GM19455 (cell line): ENCODE data around the gene NUP210L.

ENCODE experiments used
- ATAC-seq: cut with Tn5 transposase; IDR thresholded peaks from one replicate; pipeline ENCODE4 v1.9.1; 2021; ENCODE audit not compliant: unreplicated experiment

NUP210L gene

GRCh38 chr1:154154534-154155191 is at the start of gene NUP210L:
Gene NUP210L (minus strand): TSS chr1:154155073.
- no peak for ATAC-seq

DNA sequence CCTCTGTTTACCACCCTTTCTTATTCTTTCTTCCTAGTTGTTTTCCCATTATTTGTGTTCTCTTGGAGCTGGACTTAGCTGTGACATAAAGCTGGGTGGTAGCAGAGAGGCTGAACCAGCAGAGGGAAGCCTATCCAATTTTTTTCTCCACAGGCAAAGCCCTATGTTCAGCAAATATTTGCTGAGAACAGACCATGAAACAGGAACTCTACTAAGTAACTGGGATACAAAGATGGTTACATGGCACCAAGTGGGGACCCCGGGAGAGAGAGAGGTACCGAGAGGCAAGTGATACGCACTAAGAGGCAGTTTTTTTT is 44.6 kb upstream of the NUP210L start:
- no peak for ATAC-seq

GRCh38 chr1:154198756-154199562 is 44.1 kb upstream of the NUP210L start:
- ATAC-seq = no peak

- ATAC-seq = no peak
Measured at GRCh38 chr1:154193821-154194220, 38.9 kb upstream of the NUP210L start.

DNA sequence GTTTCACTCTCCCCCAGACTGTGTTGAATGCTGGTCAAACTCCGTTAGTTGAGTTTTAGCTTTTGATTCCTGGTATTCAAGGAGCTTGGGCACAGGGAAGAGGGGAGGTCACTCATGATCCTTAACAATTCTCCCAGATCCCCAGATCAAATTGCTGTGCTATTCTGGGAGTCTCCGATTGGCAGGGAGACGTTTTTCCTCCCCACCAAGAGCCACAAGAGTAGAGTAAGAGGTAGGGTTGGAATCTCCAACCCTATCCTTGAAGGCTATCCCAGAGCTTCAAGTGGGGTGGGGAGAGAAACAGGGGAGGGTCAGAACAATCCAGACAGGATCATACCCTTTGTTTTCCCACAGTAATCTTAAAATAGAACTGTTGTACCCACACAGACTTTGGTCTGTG is 37.6 kb upstream of the NUP210L start:
- ATAC-seq = no peak

- no peak for ATAC-seq
Measured at GRCh38 chr1:154191990-154192461, 37.2 kb upstream of the NUP210L start, which contains the start of gene TPM3. Gene TPM3 (minus strand): TSS chr1:154192100. CDS start chr1:154192018, 82 bp downstream.

- ATAC-seq = no peak
Measured at GRCh38 chr1:154190550-154190949, 35.7 kb upstream of the NUP210L start.

DNA sequence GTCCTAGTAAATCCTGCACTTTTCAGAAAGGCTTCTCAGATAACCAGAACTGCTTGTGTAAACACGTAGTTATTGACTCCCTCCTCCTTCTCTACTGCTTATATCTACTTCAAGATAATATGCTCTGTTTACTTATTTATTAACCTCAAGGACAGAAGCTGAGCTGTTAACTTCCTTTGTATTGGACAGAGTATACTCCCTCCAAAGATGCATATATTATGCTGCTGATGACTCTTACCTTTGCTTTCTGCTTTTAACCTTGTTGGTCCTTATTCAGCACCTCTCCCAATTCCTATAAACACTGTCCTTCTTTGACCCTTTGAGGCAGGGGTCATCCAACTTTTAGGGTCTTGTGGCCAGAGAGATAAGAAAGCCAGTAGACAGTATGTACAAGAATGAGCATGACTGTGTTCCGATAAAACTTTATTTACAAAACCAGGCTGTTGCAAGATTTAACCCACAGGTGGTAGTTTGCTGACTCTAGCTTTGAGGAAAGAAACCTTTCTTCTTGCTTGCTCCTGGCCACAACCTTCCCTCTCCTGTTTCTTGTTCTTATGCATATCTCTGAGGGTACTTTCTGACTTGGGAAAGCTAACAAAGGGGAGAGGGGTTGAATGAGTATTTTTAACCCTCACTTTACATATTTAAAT is 32.1 kb upstream of the NUP210L start:
- ATAC-seq = no peak

DNA sequence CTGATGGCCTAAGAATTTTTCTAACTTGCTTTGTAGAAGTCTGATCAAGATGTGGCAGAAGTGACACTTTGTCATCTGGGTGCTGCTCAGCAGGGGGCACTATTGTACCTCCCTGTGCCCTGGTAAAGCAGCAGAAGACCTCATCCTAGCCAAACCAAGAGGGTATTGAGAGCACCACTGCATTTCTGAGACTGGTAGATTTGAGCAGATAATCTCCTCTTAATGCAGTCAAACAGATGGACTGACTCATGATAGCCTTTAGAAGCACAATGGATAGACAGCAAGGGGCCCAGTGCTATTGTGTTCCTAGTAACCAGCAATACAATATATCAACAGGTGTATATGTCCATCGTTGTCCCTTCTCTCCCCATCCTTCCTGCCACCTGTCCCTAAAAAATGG is 31.3 kb upstream of the NUP210L start:
- ATAC-seq = no peak

GRCh38 chr1:154183046-154183915 is 28.4 kb upstream of the NUP210L start:
- ATAC-seq = peak; percentile 77

- ATAC-seq = peak; percentile 34
Measured at GRCh38 chr1:154182344-154183045, 27.6 kb upstream of the NUP210L start.

DNA sequence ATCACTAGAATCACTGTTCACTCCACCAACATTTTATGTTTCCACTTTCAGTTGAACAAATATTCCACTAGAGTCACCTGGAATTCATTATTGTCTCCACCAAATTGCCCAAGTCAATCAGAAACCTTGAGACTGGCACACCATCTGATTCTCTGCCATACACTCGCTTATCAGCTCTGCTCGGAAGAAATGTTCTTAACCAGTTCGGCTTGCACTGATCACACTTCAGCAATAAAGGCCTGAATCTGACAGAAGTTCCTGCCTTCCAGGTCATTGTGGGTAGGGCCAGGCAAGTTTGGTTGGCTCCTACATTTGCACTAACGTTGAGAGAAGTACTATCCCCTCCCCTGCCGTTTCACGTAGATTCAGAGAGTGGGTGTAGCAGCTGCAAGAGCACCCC is 27.1 kb upstream of the NUP210L start:
- ATAC-seq = peak; percentile 47

GRCh38 chr1:154179946-154180687 is 25.2 kb upstream of the NUP210L start:
- no peak for ATAC-seq

DNA sequence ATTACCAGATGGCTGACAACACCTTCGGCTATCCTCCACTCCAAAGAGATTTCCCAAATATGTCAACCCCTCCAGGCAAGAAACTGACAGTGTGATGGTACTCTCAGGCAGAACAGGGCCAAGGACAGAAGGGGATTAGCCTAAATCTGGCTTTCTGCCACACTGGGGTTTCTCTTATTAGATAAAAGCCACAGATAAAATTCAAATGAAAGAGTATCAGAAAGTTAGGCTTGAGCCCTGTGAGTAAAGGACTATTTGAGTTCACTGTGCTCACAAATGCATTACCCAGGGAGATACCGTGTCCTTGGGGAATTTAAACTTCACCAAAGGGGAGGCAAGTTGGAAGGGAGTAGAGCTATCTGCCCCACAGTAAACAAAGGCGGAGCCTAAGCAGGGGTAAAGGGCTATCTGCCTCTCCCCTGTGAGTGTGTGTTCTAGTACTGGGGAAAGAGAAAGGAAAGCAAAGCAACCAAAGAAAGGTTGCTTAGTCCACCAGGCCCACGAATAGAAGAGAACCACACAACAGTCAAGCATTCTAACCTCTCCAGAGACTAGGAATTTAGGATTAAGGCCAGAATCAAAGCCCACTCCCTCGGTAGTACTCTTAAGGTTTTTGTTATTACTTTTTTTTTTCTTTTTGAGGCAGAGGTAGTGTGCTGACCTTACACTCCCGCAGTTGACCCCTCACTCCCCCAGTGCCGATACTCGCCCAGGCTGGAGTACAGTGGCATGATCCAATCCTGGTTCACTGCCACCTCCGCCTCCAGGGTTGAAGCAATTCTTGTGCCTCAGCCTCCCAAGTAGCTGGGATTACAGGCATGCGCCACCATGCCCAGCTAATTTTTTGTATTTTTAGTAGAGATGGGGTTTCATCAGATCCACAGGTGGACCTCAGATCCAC is 24.3 kb upstream of the NUP210L start:
- ATAC-seq = no peak

- ATAC-seq = no peak
Measured at GRCh38 chr1:154178013-154178412, 23.1 kb upstream of the NUP210L start.

- ATAC-seq = no peak
Measured at GRCh38 chr1:154176337-154176736, 21.5 kb upstream of the NUP210L start.

DNA sequence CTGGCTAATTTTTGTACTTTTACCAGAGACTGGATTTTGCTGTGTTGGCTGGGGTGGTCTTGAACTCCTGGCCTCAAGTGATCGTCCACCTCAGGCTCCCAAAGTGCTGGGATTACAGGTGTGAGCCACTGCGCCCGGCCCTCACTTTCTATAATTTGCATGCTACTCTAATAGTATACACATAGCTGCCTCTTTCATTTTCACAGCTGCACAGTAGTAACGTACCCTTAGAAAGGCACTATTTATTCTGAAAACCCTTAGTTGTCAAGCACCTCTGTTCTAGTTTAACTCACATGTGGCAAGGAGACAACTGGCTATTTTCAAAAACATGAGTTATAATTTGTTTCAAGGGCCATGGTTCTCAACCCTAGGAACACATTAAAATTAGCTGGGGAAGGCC is 19.8 kb upstream of the NUP210L start:
- peak; percentile 59 for ATAC-seq

GRCh38 chr1:154171880-154172279 is 17.0 kb upstream of the NUP210L start:
- ATAC-seq = no peak

GRCh38 chr1:154171223-154171583 is 16.3 kb upstream of the NUP210L start:
- no peak for ATAC-seq
